Mucosa of stomach (tissue), 1 donor: ENCODE measurements around the gene MTCL3.

ENCODE experiments used
- H3K27me3 ChIP-seq: one replicate; pipeline ENCODE4 v1.7.0; 2013; ENCODE audit warnings: mild to moderate bottlenecking, low read length; ENCODE audit not compliant: control insufficient read depth, insufficient read depth
- H3K36me3 ChIP-seq: one replicate; pipeline ENCODE4 v1.7.0; 2013; ENCODE audit warnings: low read length; ENCODE audit not compliant: control insufficient read depth, insufficient read depth
- H3K4me1 ChIP-seq: one replicate; pipeline ENCODE4 v1.7.0; 2013; ENCODE audit warnings: mild to moderate bottlenecking, low read length; ENCODE audit not compliant: control insufficient read depth, insufficient read depth
- H3K4me3 ChIP-seq: one replicate; pipeline ENCODE4 v1.7.0; 2013; ENCODE audit warnings: low read length
- H3K9ac ChIP-seq: one replicate; pipeline ENCODE4 v1.7.0; 2013; ENCODE audit warnings: mild to moderate bottlenecking, low read length, moderate library complexity
- H3K9me3 ChIP-seq: one replicate; pipeline ENCODE4 v1.7.0; 2013; ENCODE audit warnings: mild to moderate bottlenecking, low read length, moderate library complexity; ENCODE audit not compliant: control insufficient read depth
- donor health status: Pancreatic carcinoma.

The MTCL3 gene

DNA sequence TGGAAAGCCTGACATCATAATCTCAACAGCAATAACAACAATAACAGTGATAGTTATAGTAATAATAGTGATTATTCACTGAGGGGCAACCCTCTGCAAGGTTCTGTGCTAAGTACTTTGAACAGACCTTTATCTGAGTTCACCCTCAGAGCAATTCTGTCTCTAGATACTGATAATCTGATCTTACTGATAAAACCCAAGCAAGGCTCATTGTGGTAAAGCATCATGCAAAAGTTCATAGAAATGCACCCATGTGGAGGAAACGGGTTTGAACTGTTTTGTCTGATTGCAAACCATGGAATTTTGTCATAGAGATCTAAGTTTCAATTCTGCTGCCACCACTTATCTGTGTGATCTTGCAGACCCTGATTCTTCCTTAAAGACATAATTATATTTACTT lies 58.7 kb downstream of the MTCL3 start:
- peaks cover 5% of the 10 kb centered on the region for H3K27me3 ChIP-seq
- H3K9ac ChIP-seq: no peak overlapping the region
- no peaks in the 10 kb centered on the region for H3K4me1 ChIP-seq
- H3K36me3 ChIP-seq: no peaks in the 10 kb centered on the region
- H3K4me3 ChIP-seq: no peak overlapping the region
- H3K9me3 ChIP-seq: no peaks in the 10 kb centered on the region

DNA sequence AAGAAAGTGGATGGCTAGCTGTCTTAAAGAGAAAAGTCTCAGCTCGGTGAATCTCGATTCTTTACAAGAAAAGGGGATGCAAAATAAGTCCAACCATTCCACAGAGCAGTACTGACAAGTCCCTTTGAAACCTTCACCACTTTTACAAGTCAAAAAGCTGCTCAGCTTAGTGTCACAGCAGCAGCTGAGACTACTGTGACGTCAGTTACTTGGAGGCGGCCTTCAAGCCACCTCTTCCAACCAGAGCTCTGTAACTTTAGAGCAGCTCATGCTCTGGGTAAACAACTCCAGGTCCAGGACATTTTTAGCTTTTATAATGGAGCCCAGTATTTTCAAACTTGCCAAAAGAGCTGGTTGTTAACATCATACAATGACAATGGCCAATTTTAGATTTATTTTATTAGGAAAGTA lies 59.9 kb downstream of the MTCL3 start, which contains the start of gene KIAA0408:
Gene KIAA0408 (minus strand): TSS at position 159 of the 411 bp plus-strand sequence. CDS start 5,408 bp downstream, outside the sequence.
- Histone ChIP-seq H3K4me3 (no peak within 1 kb of the TSS), H3K9ac (peak within 1 kb of the TSS; percentile 42), H3K4me1 (no peaks in the 10 kb centered on the region), H3K9me3 (no peaks in the 10 kb centered on the region), H3K27me3 (peaks cover 5% of the 10 kb centered on the region), H3K36me3 (no peaks in the 10 kb centered on the region)

DNA sequence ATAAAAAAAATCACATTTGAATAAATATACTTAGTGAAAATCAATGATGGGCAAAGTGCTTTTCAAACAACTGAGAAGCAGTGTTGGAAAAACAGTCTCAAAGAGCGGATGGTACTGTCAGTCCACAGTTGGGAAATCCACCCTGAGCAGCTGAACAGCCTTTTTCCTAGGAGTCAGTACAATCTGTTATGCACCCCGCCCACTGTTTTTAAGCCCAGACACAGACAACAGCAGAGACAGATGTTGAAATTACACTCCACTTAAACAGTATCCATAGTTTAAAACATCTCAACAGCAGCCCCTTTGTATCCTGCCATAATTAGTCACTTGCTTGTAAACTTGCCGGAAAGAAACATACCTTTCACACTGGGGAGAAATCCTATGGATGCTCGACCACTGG lies 60.3 kb downstream of the MTCL3 start:
- no peak overlapping the region for H3K4me3 ChIP-seq
- H3K9ac ChIP-seq: peak overlapping the region; percentile 42
- H3K27me3 ChIP-seq: peaks cover 5% of the 10 kb centered on the region
- H3K4me1 ChIP-seq: no peaks in the 10 kb centered on the region
- no peaks in the 10 kb centered on the region for H3K36me3 ChIP-seq
- H3K9me3 ChIP-seq: no peaks in the 10 kb centered on the region

DNA sequence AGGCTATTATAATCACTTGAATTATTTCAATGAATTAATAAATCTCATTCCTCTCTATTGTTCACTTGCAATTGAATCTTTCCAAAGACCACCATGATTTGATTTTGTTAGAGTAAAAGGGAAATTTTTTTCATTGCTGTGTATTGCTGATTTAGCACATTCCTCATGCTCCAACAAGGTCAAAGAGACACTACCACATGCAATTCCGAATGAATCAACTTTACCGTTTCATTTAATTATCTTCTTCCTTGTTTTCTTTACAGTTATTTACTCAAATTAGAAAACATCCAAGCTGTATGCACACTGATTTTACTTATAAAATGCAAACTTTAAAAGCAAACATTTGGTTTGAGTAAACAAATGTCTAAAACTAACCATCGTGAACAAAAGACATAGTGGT lies 60.9 kb downstream of the MTCL3 start:
- H3K9me3 ChIP-seq: no peaks in the 10 kb centered on the region
- no peaks in the 10 kb centered on the region for H3K4me1 ChIP-seq
- no peaks in the 10 kb centered on the region for H3K36me3 ChIP-seq
- H3K9ac ChIP-seq: no peak overlapping the region
- H3K4me3 ChIP-seq: no peak overlapping the region
- H3K27me3 ChIP-seq: peaks cover 5% of the 10 kb centered on the region

DNA sequence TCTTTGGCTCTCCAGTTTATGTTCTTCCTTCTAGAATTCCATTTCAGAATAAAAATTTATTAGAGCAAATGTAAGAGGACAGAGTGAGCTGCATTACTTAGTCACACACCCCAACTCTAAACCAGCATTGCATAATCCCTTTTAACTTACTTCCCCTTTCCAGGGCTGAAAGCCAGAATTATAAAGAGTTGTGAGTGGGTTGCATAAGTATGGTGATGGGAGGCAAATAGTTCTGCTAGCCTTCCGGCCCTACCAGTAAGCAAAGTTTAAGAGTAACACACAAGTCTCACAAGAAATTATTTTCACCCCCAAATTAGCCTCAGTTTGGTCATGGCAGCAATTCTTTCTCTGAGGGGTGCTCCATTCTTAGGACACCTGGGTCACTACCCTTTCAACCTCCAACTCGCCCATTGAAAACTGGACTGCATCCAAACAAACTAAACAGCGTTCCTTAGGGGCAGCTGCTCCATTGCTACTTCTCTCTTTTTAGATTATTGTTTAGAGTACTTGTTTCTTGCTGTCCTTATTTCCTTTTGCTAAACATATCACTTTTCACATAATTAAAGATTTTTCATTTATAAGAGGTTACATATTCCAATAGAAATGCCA lies 61.6 kb downstream of the MTCL3 start:
- no peaks in the 10 kb centered on the region for H3K9me3 ChIP-seq
- H3K4me1 ChIP-seq: no peaks in the 10 kb centered on the region
- no peak overlapping the region for H3K9ac ChIP-seq
- no peaks in the 10 kb centered on the region for H3K36me3 ChIP-seq
- no peak overlapping the region for H3K4me3 ChIP-seq
- peaks cover 5% of the 10 kb centered on the region for H3K27me3 ChIP-seq

DNA sequence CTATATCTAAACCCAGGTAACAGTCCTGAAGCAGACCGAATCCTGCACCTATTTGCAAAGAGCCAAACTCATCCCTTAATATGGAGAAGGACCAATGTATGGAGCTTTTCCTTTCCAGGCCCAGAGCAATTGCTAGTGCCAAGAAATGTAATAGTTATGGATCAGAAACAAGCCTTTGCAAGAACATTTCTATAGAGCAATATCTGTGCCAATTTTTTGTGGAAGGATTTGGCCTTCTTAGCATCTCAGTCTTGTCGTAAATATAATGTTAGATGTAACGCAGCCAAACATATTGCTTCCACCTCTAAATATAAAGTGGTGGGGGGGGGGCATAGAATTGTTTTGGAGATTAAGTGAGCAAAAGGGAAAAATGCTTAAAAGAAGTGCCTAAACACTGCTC lies 62.7 kb downstream of the MTCL3 start:
- H3K27me3 ChIP-seq: peaks cover 5% of the 10 kb centered on the region
- no peak overlapping the region for H3K4me3 ChIP-seq
- H3K36me3 ChIP-seq: no peaks in the 10 kb centered on the region
- no peak overlapping the region for H3K9ac ChIP-seq
- H3K9me3 ChIP-seq: no peaks in the 10 kb centered on the region
- H3K4me1 ChIP-seq: no peaks in the 10 kb centered on the region

DNA sequence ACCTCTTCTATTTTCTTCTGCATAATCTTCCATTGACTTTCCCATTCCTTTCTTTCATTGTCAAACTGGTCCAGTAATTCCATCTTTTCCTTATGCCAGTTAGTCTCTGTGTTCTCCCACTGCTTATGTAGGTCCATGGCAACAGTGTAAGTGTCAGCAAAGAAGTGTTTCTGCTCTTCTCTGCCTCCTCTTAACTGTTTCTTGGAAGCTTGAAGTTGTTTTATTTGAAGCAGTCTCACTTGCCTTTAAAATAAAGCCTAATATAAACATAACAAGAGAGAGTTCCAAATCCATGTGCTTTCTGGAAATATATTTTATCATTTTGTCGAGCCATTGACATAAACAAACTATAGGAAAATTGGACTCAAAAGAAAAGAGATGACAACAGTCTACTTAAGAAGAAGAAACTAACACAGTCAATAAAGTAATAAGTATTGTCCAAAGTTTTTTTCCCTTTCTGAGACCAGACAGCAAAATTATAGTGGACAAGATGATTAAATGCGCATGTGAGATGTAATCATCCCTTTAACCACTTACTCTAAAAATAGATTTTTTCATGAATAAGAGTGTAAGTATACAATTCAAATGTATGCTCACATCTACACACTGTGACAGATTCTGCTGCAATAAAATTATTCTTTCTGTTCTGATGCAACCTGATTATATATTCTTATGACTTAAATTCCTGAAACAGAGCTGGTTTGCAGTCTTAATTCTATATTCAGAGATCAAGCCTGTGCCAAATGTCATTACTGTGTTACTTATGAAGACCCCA lies 65.1 kb downstream of the MTCL3 start:
- no peaks in the 10 kb centered on the region for H3K36me3 ChIP-seq
- H3K27me3 ChIP-seq: peaks cover 3% of the 10 kb centered on the region
- no peak overlapping the region for H3K4me3 ChIP-seq
- H3K4me1 ChIP-seq: no peaks in the 10 kb centered on the region
- H3K9me3 ChIP-seq: no peaks in the 10 kb centered on the region
- no peak overlapping the region for H3K9ac ChIP-seq

DNA sequence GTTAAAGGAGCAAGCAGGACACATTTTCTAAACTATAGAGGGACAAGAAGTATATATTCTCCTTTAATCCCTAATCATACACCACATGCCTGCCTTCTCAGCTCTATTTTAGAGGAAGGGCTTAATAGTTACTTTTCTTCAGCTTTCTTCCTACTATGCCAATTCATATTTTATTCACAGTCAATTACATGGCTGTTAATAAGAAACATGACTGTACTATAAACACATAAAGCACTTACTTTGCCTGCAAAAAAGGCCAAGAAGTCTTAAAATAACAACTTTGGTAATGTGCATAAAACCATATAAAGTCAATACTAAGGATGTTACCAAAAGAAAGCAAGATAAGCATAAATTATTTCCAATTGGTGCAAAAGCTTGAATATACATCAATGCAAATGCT lies 66.3 kb downstream of the MTCL3 start:
- Histone ChIP-seq H3K9ac (no peak overlapping the region), H3K27me3 (no peaks in the 10 kb centered on the region), H3K9me3 (no peaks in the 10 kb centered on the region), H3K4me3 (no peak overlapping the region), H3K36me3 (no peaks in the 10 kb centered on the region), H3K4me1 (no peaks in the 10 kb centered on the region)

DNA sequence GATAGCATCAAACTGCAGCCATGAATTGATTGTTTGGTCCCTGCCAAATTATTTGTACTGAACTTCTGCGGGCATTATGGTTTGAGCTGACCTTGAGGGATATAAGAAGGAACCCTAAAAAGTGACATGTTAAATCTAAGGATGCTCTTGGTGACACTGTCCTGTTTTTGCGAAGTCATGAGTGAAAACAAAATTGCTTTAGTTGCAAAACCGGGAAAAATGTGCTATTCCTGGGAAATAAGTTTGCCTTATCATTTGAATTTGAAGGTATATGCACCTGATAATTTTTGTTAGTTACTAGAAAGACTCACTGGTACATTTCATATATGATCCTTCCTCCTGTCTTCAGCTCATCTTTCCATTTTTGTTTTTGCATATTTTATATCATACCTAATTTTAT lies 67.7 kb downstream of the MTCL3 start:
- Histone ChIP-seq H3K27me3 (no peaks in the 10 kb centered on the region), H3K9me3 (no peaks in the 10 kb centered on the region), H3K9ac (no peak overlapping the region), H3K4me1 (no peaks in the 10 kb centered on the region), H3K4me3 (no peak overlapping the region), H3K36me3 (no peaks in the 10 kb centered on the region)

DNA sequence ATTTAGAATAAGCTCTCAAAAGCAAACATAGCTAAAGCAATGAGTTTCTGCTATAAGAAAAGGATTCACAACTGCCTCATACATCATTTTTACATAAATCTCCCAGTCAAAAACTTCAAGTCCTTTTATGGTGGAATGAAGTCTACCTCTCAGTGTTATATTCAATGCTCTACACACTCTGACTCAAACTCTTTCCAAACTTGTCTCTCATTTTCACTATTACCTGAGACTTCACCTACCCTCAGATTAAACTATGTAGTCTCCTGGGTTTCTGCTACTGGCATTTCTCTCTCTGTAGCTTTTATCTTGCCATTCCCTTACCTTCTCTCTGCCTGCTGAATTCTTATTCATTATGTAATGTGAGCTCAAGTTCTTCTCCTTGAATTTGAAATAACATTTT lies 71.4 kb downstream of the MTCL3 start:
- Histone ChIP-seq H3K9me3 (no peaks in the 10 kb centered on the region), H3K27me3 (no peaks in the 10 kb centered on the region), H3K4me3 (no peak overlapping the region), H3K36me3 (no peaks in the 10 kb centered on the region), H3K4me1 (no peaks in the 10 kb centered on the region), H3K9ac (no peak overlapping the region)

DNA sequence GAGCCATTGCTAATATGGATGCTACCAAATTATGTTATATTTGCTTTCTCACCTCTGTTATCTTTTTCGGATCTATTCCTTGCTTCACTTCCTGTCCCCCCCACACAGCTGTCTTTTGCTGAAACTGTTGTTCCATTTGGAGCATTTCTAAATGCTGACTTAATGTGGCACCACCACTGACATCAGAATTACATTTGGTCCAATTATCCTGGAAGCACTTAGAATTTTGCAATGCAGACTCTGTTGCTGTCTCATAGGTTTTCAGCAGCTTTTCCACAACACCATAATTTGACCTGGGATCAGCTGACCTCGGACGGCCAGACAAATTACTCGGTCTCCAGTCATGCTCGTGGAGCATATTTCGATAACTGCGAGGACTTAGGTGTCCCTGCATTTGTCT lies 72.8 kb downstream of the MTCL3 start:
- no peaks in the 10 kb centered on the region for H3K4me1 ChIP-seq
- no peaks in the 10 kb centered on the region for H3K9me3 ChIP-seq
- no peak overlapping the region for H3K9ac ChIP-seq
- H3K4me3 ChIP-seq: no peak overlapping the region
- no peaks in the 10 kb centered on the region for H3K27me3 ChIP-seq
- no peaks in the 10 kb centered on the region for H3K36me3 ChIP-seq

DNA sequence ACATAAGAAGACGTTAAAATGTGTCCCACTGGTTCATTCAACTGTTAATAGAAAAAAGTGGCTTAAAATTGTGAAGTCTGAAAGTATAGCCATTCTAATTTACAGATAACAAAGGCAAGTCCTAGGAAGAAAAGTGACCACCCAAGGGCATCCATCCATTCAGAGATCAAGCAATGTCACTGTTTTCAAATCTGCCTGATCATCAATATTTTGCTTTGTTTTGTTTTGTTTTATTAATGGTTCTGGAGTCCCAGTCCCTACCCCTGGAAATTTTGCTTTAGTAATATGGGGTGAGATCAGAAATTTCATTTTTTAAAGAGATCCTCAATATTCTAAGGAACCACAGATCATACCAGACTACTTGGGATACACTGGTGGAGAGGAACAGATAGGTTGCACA lies 77.3 kb downstream of the MTCL3 start:
- H3K9me3 ChIP-seq: no peaks in the 10 kb centered on the region
- H3K9ac ChIP-seq: no peak overlapping the region
- no peaks in the 10 kb centered on the region for H3K4me1 ChIP-seq
- no peaks in the 10 kb centered on the region for H3K27me3 ChIP-seq
- H3K4me3 ChIP-seq: no peak overlapping the region
- no peaks in the 10 kb centered on the region for H3K36me3 ChIP-seq
